G401.6 (cell line): Measurements from ENCODE around the gene BMS1.
"Not testable (repeated sequence)": the region's sequence is repeated elsewhere in the genome, so short reads cannot be mapped to it uniquely, and the experiment has no call there.

Experiments used
- FAIRE-seq: peaks from 2 replicates; lab custom pipeline; 2012; peaks lifted over from hg19 to GRCh38; lab: Jason Lieb, UNC

Gene BMS1

GRCh38 chr10:42785759-42786158 lies 3.2 kb downstream of the BMS1 start:
- no peak for FAIRE-seq

GRCh38 chr10:42790835-42791234 lies 8.2 kb downstream of the BMS1 start:
- no peak for FAIRE-seq

GRCh38 chr10:42795701-42796100 lies 13.1 kb downstream of the BMS1 start:
- no peak for FAIRE-seq

GRCh38 chr10:42801135-42801534 lies 18.5 kb downstream of the BMS1 start:
- FAIRE-seq = no peak

GRCh38 chr10:42802876-42803275 lies 20.3 kb downstream of the BMS1 start:
- no peak for FAIRE-seq

- FAIRE-seq = no peak
Observed at GRCh38 chr10:42809676-42810075, 27.1 kb downstream of the BMS1 start.

- no peak for FAIRE-seq
Observed at GRCh38 chr10:42812028-42812427, 29.4 kb downstream of the BMS1 start.

- FAIRE-seq = not testable (repeated sequence)
Observed at GRCh38 chr10:42813989-42814687, 31.5 kb downstream of the BMS1 start.

- not testable (repeated sequence) for FAIRE-seq
Observed at GRCh38 chr10:42816334-42816733, 33.7 kb downstream of the BMS1 start.

GRCh38 chr10:42816912-42817311 lies 34.3 kb downstream of the BMS1 start:
- FAIRE-seq = no peak

GRCh38 chr10:42817417-42817816 lies 34.8 kb downstream of the BMS1 start:
- FAIRE-seq = not testable (repeated sequence)

GRCh38 chr10:42826759-42827158 lies 44.2 kb downstream of the BMS1 start:
- not testable (repeated sequence) for FAIRE-seq

- no peak for FAIRE-seq
Observed at GRCh38 chr10:42827201-42827600, 44.6 kb downstream of the BMS1 start.

GRCh38 chr10:42828391-42828790 lies 45.8 kb downstream of the BMS1 start:
- not testable (repeated sequence) for FAIRE-seq

- FAIRE-seq = no peak
Observed at GRCh38 chr10:42830237-42830636, 47.6 kb downstream of the BMS1 start.

GRCh38 chr10:42836096-42836495 lies 53.5 kb downstream of the BMS1 start:
- no peak for FAIRE-seq

GRCh38 chr10:42836771-42837468 lies 54.3 kb downstream of the BMS1 start:
- FAIRE-seq = no peak

- FAIRE-seq = not testable (repeated sequence)
Observed at GRCh38 chr10:42844810-42845209, 62.2 kb downstream of the BMS1 start.

- not testable (repeated sequence) for FAIRE-seq
Observed at GRCh38 chr10:42847261-42847660, 64.7 kb downstream of the BMS1 start.

GRCh38 chr10:42850931-42851330 lies 68.3 kb downstream of the BMS1 start:
- FAIRE-seq = no peak

GRCh38 chr10:42859256-42859655 lies 76.7 kb downstream of the BMS1 start:
- FAIRE-seq = no peak

- not testable (repeated sequence) for FAIRE-seq
Observed at GRCh38 chr10:42860016-42860415, 77.4 kb downstream of the BMS1 start.

GRCh38 chr10:42862801-42863200 lies 80.2 kb downstream of the BMS1 start:
- not testable (repeated sequence) for FAIRE-seq

- FAIRE-seq = no peak
Observed at GRCh38 chr10:42864575-42864974, 82.0 kb downstream of the BMS1 start.
